ENCODE measurements around the gene RGS6. TPM values are rescaled to one million over a fixed set of nuclear protein-coding genes. Genes with fewer than 3 reads are reported as not detected.

Gene RGS6
- total RNA-seq, 1 donor from 2014 or later, result 0.34 TPM

- no peaks in the 10 kb centered on the region for H3K36me3 Mint-ChIP-seq (ENCODE audit: low read depth, unreplicated experiment)
- Histone ChIP-seq H3K9ac (ENCODE audit: low read length) (no peak overlapping the region), H3K4me3 (ENCODE audit: insufficient read depth, low read depth, low read length) (no peak overlapping the region), H3K4me1 (ENCODE audit: insufficient read depth, low read length) (no peaks in the 10 kb centered on the region), H3K36me3 (ENCODE audit: insufficient read depth, low read length) (no peaks in the 10 kb centered on the region), H3K27ac (ENCODE audit: low read depth, low read length) (no peak overlapping the region), H3K27me3 (ENCODE audit: insufficient read depth, low read length) (peaks cover 10% of the 10 kb centered on the region), H3K79me2 (ENCODE audit: insufficient read depth, low read length) (no peaks in the 10 kb centered on the region), H2AFZ (ENCODE audit: low read depth, low read length) (no peak overlapping the region), H3K9me3 (ENCODE audit: insufficient read depth, low read depth, low read length) (no peaks in the 10 kb centered on the region), H4K20me1 (ENCODE audit: insufficient read depth, low read length) (no peaks in the 10 kb centered on the region), H3K4me2 (ENCODE audit: low read length) (no peak overlapping the region)
- H3K27me3 Mint-ChIP-seq (ENCODE audit: low read depth, unreplicated experiment), result peaks cover 18% of the 10 kb centered on the region
- TF ChIP-seq CTCF (IDR thresholded peaks at IDR 0.05; ENCODE audit: insufficient read depth, low read depth, low read length) (no peak), EZH2 (IDR thresholded peaks at IDR 0.05; ENCODE audit: insufficient read depth, low read length) (no peak)
- no peak overlapping the region for H3K27ac Mint-ChIP-seq (ENCODE audit: unreplicated experiment)
- H3K4me1 Mint-ChIP-seq (ENCODE audit: low read depth, unreplicated experiment), result no peaks in the 10 kb centered on the region
- H3K9me3 Mint-ChIP-seq (ENCODE audit: unreplicated experiment), result no peaks in the 10 kb centered on the region
- no peak overlapping the region for H3K4me3 Mint-ChIP-seq (ENCODE audit: unreplicated experiment)
- DNase-seq (ENCODE audit: low read depth) (no peak), FAIRE-seq (no peak)
These were observed 20.6 kb upstream of the RGS6 start for GRCh38 chr14:71911669-71912068.

GRCh38 chr14:71913342-71913741 lies 18.9 kb upstream of the RGS6 start:
- Histone ChIP-seq H2AFZ (ENCODE audit: low read depth, low read length) (no peak overlapping the region), H3K27ac (ENCODE audit: low read depth, low read length) (no peak overlapping the region), H3K4me2 (ENCODE audit: low read length) (no peak overlapping the region), H3K9ac (ENCODE audit: low read length) (no peak overlapping the region), H3K4me1 (ENCODE audit: insufficient read depth, low read length) (no peaks in the 10 kb centered on the region), H3K27me3 (ENCODE audit: insufficient read depth, low read length) (peaks cover 5% of the 10 kb centered on the region), H3K79me2 (ENCODE audit: insufficient read depth, low read length) (no peaks in the 10 kb centered on the region), H4K20me1 (ENCODE audit: insufficient read depth, low read length) (no peaks in the 10 kb centered on the region), H3K9me3 (ENCODE audit: insufficient read depth, low read depth, low read length) (no peaks in the 10 kb centered on the region), H3K36me3 (ENCODE audit: insufficient read depth, low read length) (no peaks in the 10 kb centered on the region), H3K4me3 (ENCODE audit: insufficient read depth, low read depth, low read length) (no peak overlapping the region)
- peaks cover 15% of the 10 kb centered on the region for H3K27me3 Mint-ChIP-seq (ENCODE audit: low read depth, unreplicated experiment)
- no peaks in the 10 kb centered on the region for H3K9me3 Mint-ChIP-seq (ENCODE audit: unreplicated experiment)
- no peak overlapping the region for H3K4me3 Mint-ChIP-seq (ENCODE audit: unreplicated experiment)
- H3K27ac Mint-ChIP-seq (ENCODE audit: unreplicated experiment), result no peak overlapping the region
- DNase-seq (ENCODE audit: low read depth) (no peak), FAIRE-seq (no peak)
- no peaks in the 10 kb centered on the region for H3K4me1 Mint-ChIP-seq (ENCODE audit: low read depth, unreplicated experiment)
- H3K36me3 Mint-ChIP-seq (ENCODE audit: low read depth, unreplicated experiment), result no peaks in the 10 kb centered on the region
- TF ChIP-seq CTCF (IDR thresholded peaks at IDR 0.05; ENCODE audit: insufficient read depth, low read depth, low read length) (no peak), EZH2 (IDR thresholded peaks at IDR 0.05; ENCODE audit: insufficient read depth, low read length) (no peak)

GRCh38 chr14:71918955-71919354 lies 13.3 kb upstream of the RGS6 start:
- Mint-ChIP-seq H3K4me1 (ENCODE audit: low read depth, unreplicated experiment) (peaks cover 5% of the 10 kb centered on the region), H3K4me3 (ENCODE audit: unreplicated experiment) (no peak overlapping the region), H3K27ac (ENCODE audit: unreplicated experiment) (no peak overlapping the region), H3K36me3 (ENCODE audit: low read depth, unreplicated experiment) (no peaks in the 10 kb centered on the region), H3K27me3 (ENCODE audit: low read depth, unreplicated experiment) (peaks cover 7% of the 10 kb centered on the region), H3K9me3 (ENCODE audit: unreplicated experiment) (no peaks in the 10 kb centered on the region)
- Histone ChIP-seq H3K79me2 (ENCODE audit: insufficient read depth, low read length) (no peaks in the 10 kb centered on the region), H3K27ac (ENCODE audit: low read depth, low read length) (no peak overlapping the region), H3K27me3 (ENCODE audit: insufficient read depth, low read length) (no peaks in the 10 kb centered on the region), H3K9me3 (ENCODE audit: insufficient read depth, low read depth, low read length) (no peaks in the 10 kb centered on the region), H2AFZ (ENCODE audit: low read depth, low read length) (no peak overlapping the region), H3K4me2 (ENCODE audit: low read length) (no peak overlapping the region), H3K36me3 (ENCODE audit: insufficient read depth, low read length) (no peaks in the 10 kb centered on the region), H3K9ac (ENCODE audit: low read length) (no peak overlapping the region), H4K20me1 (ENCODE audit: insufficient read depth, low read length) (no peaks in the 10 kb centered on the region), H3K4me3 (ENCODE audit: insufficient read depth, low read depth, low read length) (no peak overlapping the region), H3K4me1 (ENCODE audit: insufficient read depth, low read length) (no peaks in the 10 kb centered on the region)
- DNase-seq (ENCODE audit: low read depth) (no peak), FAIRE-seq (no peak)
- TF ChIP-seq CTCF (IDR thresholded peaks at IDR 0.05; ENCODE audit: insufficient read depth, low read depth, low read length), result no peak
- no peak for TF ChIP-seq EZH2 (IDR thresholded peaks at IDR 0.05; ENCODE audit: insufficient read depth, low read length)

All from astrocyte (in vitro differentiated cells and primary cell).